Transverse colon (tissue), 3 donors: ENCODE results near the gene DGCR6.
"Not testable (repeated sequence)": the region's sequence is repeated elsewhere in the genome, so short reads cannot be mapped to it uniquely, and the experiment has no call there.

Experiments used
- POLR2A ChIP-seq: fragments of 450-650 bp; IDR thresholded peaks from one replicate; pipeline ENCODE4 v1.6.1; 2016; ENCODE audit warnings: antibody characterized with exemption, mild to moderate bottlenecking, moderate library complexity
- TF ChIP-seq, protein P1 (sequence below), 5 experiments: fragments of 200-600 bp in 3 of 5; fragments of 450-650 bp in 2 of 5; sonication (generic) in 3 of 5; IDR thresholded peaks; 1 replicate in 2 of 5; 2 replicates in 3 of 5; pipeline ENCODE4 v1.5.1; 2016 to 2017; ENCODE audit warnings: antibody characterized with exemption in 5 of 5, inconsistent platforms in 3 of 5, mild to moderate bottlenecking in 2 of 5, moderate library complexity in 1 of 5

DNA sequence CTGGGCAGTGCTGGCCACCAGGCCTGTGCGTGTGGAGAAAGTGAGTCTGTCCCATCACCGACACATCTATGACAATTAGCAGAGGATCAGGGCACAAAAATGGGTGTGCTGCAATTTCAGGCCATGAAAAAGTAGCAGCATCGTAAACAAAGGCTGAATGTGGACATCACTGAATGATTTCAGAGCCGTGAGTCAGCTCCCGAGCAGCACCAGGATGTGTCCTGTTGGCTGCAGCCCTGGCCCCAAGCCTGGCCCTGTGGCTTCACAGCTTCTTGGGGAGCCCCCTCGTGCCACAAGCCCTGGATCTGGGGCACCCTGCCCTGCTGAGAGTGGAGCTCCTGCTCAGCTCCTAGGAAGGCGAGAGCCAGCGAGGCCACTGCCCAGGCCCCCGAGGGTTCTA is 9.4 kb downstream of the DGCR6 start:
- not testable (repeated sequence) for TF ChIP-seq POLR2A
- TF ChIP-seq, protein P1, sequence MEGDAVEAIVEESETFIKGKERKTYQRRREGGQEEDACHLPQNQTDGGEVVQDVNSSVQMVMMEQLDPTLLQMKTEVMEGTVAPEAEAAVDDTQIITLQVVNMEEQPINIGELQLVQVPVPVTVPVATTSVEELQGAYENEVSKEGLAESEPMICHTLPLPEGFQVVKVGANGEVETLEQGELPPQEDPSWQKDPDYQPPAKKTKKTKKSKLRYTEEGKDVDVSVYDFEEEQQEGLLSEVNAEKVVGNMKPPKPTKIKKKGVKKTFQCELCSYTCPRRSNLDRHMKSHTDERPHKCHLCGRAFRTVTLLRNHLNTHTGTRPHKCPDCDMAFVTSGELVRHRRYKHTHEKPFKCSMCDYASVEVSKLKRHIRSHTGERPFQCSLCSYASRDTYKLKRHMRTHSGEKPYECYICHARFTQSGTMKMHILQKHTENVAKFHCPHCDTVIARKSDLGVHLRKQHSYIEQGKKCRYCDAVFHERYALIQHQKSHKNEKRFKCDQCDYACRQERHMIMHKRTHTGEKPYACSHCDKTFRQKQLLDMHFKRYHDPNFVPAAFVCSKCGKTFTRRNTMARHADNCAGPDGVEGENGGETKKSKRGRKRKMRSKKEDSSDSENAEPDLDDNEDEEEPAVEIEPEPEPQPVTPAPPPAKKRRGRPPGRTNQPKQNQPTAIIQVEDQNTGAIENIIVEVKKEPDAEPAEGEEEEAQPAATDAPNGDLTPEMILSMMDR (IDR thresholded peaks at IDR 0.05), result not testable (repeated sequence)
